ENCODE measurements around the gene PGAM5. TPM values are rescaled to one million over a fixed set of nuclear protein-coding genes. Genes with fewer than 3 reads are reported as not detected.

PGAM5 gene
- total and polyA plus RNA-seq, 10 of the 15 experiments (the other 5 are each of a cell fraction or from before 2014, with no cell fraction given) = 8.2 to 90.9 (median 45.3) TPM

GRCh38 chr12:132703641-132704040 is 7.0 kb upstream of the PGAM5 start:
- Histone ChIP-seq H3K4me1 (ENCODE audit: control insufficient read depth, insufficient read depth, low read length) (peaks cover 15% of the 10 kb centered on the region), H3K4me2 (ENCODE audit: control insufficient read depth, insufficient read depth) (no peak overlapping the region), H4K20me1 (ENCODE audit: control insufficient read depth, insufficient read depth) (no peaks in the 10 kb centered on the region), H3K9me3 (replicated peaks; ENCODE audit: control insufficient read depth, insufficient read depth, low read length) (no peaks in the 10 kb centered on the region), H3K27ac (ENCODE audit: control insufficient read depth, insufficient read depth) (no peak overlapping the region), H2AFZ (ENCODE audit: control insufficient read depth, low read depth, low read length) (no peak overlapping the region), H3K79me2 (ENCODE audit: control insufficient read depth, insufficient read depth, low read length) (peaks cover 5% of the 10 kb centered on the region), H3K27me3 (replicated peaks in 1 of 2; ENCODE audit: control insufficient read depth in 2 of 2, insufficient read depth in 2 of 2, low read length in 1 of 2) (no peaks in the 10 kb centered on the region), H3K9ac (ENCODE audit: control insufficient read depth, insufficient read depth, low read length) (no peak overlapping the region), H3K4me3 (no peak overlapping the region), H3K36me3 (ENCODE audit: control insufficient read depth in 2 of 2, insufficient read depth in 2 of 2, low read length in 1 of 2) (peaks cover 6 to 9% of the 10 kb centered on the region in 2 experiments)
- ChIA-PET CTCF (no interaction called here), POLR2A (no interaction called here), RAD21 (ENCODE audit: unreplicated experiment) (no interaction called here), SMC1A (ENCODE audit: uncharacterized antibody, unreplicated experiment) (no interaction called here)
- no TSS peak for BruUV-seq (replicated peaks)
- ATAC-seq = no peak
- in situ Hi-C loops (cut with MboI) (no loop called here), intact Hi-C loops (cut with micrococcal nuclease; ENCODE audit: unreplicated experiment) (no loop called here)
- TF ChIP-seq SUZ12 (IDR thresholded peaks at IDR 0.05; ENCODE audit: unreplicated experiment) = no peak
- no peak for TF ChIP-seq IKZF2 (IDR thresholded peaks at IDR 0.05)
- no peak for TF ChIP-seq EZH2 (IDR thresholded peaks at IDR 0.05; ENCODE audit: borderline replicate concordance, control insufficient read depth, low read depth, low read length)
- no peak for TF ChIP-seq ATF2 (IDR thresholded peaks at IDR 0.05; ENCODE audit: low read length)
- no peak for TF ChIP-seq ZBTB33 (IDR thresholded peaks at IDR 0.05)
- no peak for TF ChIP-seq E4F1 (IDR thresholded peaks at IDR 0.05; ENCODE audit: borderline replicate concordance, partially characterized antibody)
- TF ChIP-seq FOXK2 (IDR thresholded peaks at IDR 0.05) = no peak
- no peak for TF ChIP-seq MEF2A (IDR thresholded peaks at IDR 0.05; ENCODE audit: insufficient read depth, low read depth, low read length)
- no peak for DNase-seq (ENCODE audit: low read depth, low spot score)
- FAIRE-seq = no peak
- WGBS (ENCODE audit: insufficient coverage, insufficient replicate concordance, low lambda C conversion rate, missing lambda C conversion rate) = 96% methylated on average over 9 of the region's 9 CpGs

All from GM12878 (cell line).